HepG2 (cell line): ENCODE data around the gene USP19. TPM values are rescaled to one million over a fixed set of nuclear protein-coding genes. Genes with fewer than 3 reads are reported as not detected.
A peak's percentile ranks its signal among the peaks of the same experiment; 100 is the strongest.

ENCODE experiments used
- CCAR2 ChIP-seq: fragments of 200-400 bp; formaldehyde crosslinking; optimal IDR thresholded peaks from 2 replicates; pipeline ENCODE3; 2018; ENCODE audit warnings: low read depth, mild to moderate bottlenecking, low read length, moderate library complexity
- EP300 ChIP-seq, 3 experiments: sonication (generic) in 1 of 3; formaldehyde crosslinking in 1 of 3; IDR thresholded peaks; 2 replicates each; pipeline versions ENCODE4 v1.5.1 to v1.6.1; 2011 to 2020; ENCODE audit warnings: low read depth in 2 of 3, low read length in 2 of 3, borderline replicate concordance in 1 of 3, improper control_type of control experiment in 1 of 3, mild to moderate bottlenecking in 1 of 3, missing genetic modification reagents in 1 of 3, moderate library complexity in 1 of 3
- FOXA3 ChIP-seq: IDR thresholded peaks from 2 replicates; pipeline ENCODE4 v1.6.1; 2016; ENCODE audit warnings: missing genetic modification reagents, missing compliant biosample characterization
- GABPB1 ChIP-seq: IDR thresholded peaks from 2 replicates; pipeline ENCODE4 v1.6.1; 2016; ENCODE audit warnings: mild to moderate bottlenecking, missing genetic modification reagents, moderate library complexity, missing compliant biosample characterization
- HNRNPLL ChIP-seq: fragments of 200-400 bp; formaldehyde crosslinking; IDR thresholded peaks from 2 replicates; pipeline ENCODE4 v1.6.1; 2017; ENCODE audit warnings: mild to moderate bottlenecking, low read depth, low read length; ENCODE audit not compliant: poor library complexity, severe bottlenecking
- MED13 ChIP-seq: sonication (generic); formaldehyde crosslinking; IDR thresholded peaks from 2 replicates; pipeline ENCODE4 v1.5.0; 2020; ENCODE audit warnings: missing genetic modification reagents
- NFE2L2 ChIP-seq: fragments of 150-350 bp; IDR thresholded peaks from 2 replicates; pipeline ENCODE4 v1.6.1; 2014; ENCODE audit warnings: low read length
- NR3C1 ChIP-seq: sonication (generic); formaldehyde crosslinking; IDR thresholded peaks from 2 replicates; pipeline ENCODE4 v1.4.0; 2020; ENCODE audit warnings: missing genetic modification reagents
- PRPF4 ChIP-seq: fragments of 200-400 bp; formaldehyde crosslinking; IDR thresholded peaks from 2 replicates; pipeline ENCODE4 v1.6.1; 2016; ENCODE audit warnings: low read length, low read depth; ENCODE audit not compliant: poor library complexity, severe bottlenecking
- PTBP1 ChIP-seq: fragments of 200-400 bp; formaldehyde crosslinking; IDR thresholded peaks from 2 replicates; pipeline ENCODE4 v1.6.1; 2018; ENCODE audit warnings: low read length, low read depth; ENCODE audit not compliant: poor library complexity, severe bottlenecking
- RELA ChIP-seq: sonication (generic); formaldehyde crosslinking; IDR thresholded peaks from 2 replicates; pipeline ENCODE4 v1.4.0; 2020; ENCODE audit warnings: missing genetic modification reagents
- SALL2 ChIP-seq: sonication (generic); formaldehyde crosslinking; IDR thresholded peaks from 2 replicates; pipeline ENCODE4 v1.8.1; 2023; ENCODE audit warnings: mild to moderate bottlenecking, missing genetic modification reagents, inconsistent platforms
- SMC3 ChIP-seq: IDR thresholded peaks from 2 replicates; pipeline ENCODE4 v1.6.1; 2011; ENCODE audit warnings: low read length, improper control_type of control experiment
- TCF12 ChIP-seq, 2 experiments: fragments of 450-650 bp in 1 of 2; sonication (generic) in 1 of 2; formaldehyde crosslinking in 1 of 2; IDR thresholded peaks; 2 replicates each; pipeline versions ENCODE4 v1.6.1 to v1.8.0; 2017 to 2022; ENCODE audit warnings: antibody characterized with exemption in 1 of 2, mild to moderate bottlenecking in 1 of 2, missing genetic modification reagents in 1 of 2, moderate library complexity in 1 of 2
- ZFP36L2 ChIP-seq: sonication (generic); formaldehyde crosslinking; IDR thresholded peaks from 2 replicates; pipeline ENCODE4 v1.4.0; 2020; ENCODE audit warnings: missing genetic modification reagents
- ZNF24 ChIP-seq: fragments of 450-650 bp; IDR thresholded peaks from 2 replicates; pipeline ENCODE4 v1.6.1; 2017; ENCODE audit warnings: antibody characterized with exemption, mild to moderate bottlenecking
- ZNF468 ChIP-seq: sonication (generic); formaldehyde crosslinking; IDR thresholded peaks from 2 replicates; pipeline ENCODE4 v1.8.0; 2022; ENCODE audit warnings: mild to moderate bottlenecking, moderate library complexity, missing genetic modification reagents
- ZNF530 ChIP-seq: sonication (generic); formaldehyde crosslinking; IDR thresholded peaks from 2 replicates; pipeline ENCODE4 v1.5.0; 2020; ENCODE audit warnings: low read depth, mild to moderate bottlenecking, missing genetic modification reagents
- ZNF589 ChIP-seq: sonication (generic); formaldehyde crosslinking; conservative IDR thresholded peaks from 2 replicates; pipeline ENCODE4 v1.8.0; 2022; ENCODE audit warnings: mild to moderate bottlenecking, moderate library complexity, missing genetic modification reagents
- ZNF614 ChIP-seq: IDR thresholded peaks from 2 replicates; pipeline ENCODE4 v1.6.1; 2018; ENCODE audit warnings: missing biosample characterization, missing genetic modification reagents, inconsistent platforms, borderline replicate concordance
- polyA plus RNA-seq, 8 experiments: library from polyadenylated mRNA; depleted of rRNA in 3 of 8; stranded (reverse) in 7 of 8; unstranded in 1 of 8; fragments of >200 nt; fragmentation: Illumina TruSeq in 4 of 8; extraction: Trizol in 4 of 8; gene quantifications; 2 replicates each; pipeline versions ENCODE4 v1.2.1 to v1.2.3, GENCODE V29; 2011 to 2016; ENCODE audit warnings: low read depth in 4 of 8, missing spikeins in 1 of 8, mixed read lengths in 1 of 8; ENCODE audit not compliant: insufficient read depth in 1 of 8
- total RNA-seq, 5 experiments: library from RNA; depleted of rRNA; stranded (reverse); fragments of >200 nt; fragmentation: Illumina TruSeq; extraction: Trizol; gene quantifications; 2 replicates each; pipeline ENCODE4 v1.2.3, GENCODE V29; 2016; ENCODE audit warnings: low read depth in 1 of 5
- TF ChIP-seq, protein P1 (sequence below): sonication (generic); formaldehyde crosslinking; IDR thresholded peaks from 2 replicates; pipeline ENCODE4 v1.5.0; 2020; ENCODE audit warnings: mild to moderate bottlenecking, missing genetic modification reagents, borderline replicate concordance
- TF ChIP-seq, protein P2 (sequence below): IDR thresholded peaks from 2 replicates; pipeline ENCODE4 v1.6.1; 2018; ENCODE audit warnings: missing genetic modification reagents
- TF ChIP-seq, protein P3 (sequence below): sonication (generic); formaldehyde crosslinking; IDR thresholded peaks from 2 replicates; pipeline ENCODE4 v1.8.1; 2023; ENCODE audit warnings: mild to moderate bottlenecking, missing genetic modification reagents, borderline replicate concordance
- TF ChIP-seq, protein P4 (sequence below): sonication (generic); formaldehyde crosslinking; IDR thresholded peaks from 2 replicates; pipeline ENCODE4 v1.4.0; 2020; ENCODE audit warnings: missing genetic modification reagents

The USP19 gene
- total and polyA plus RNA-seq, 2 of the 13 experiments (the other 11 are each of a cell fraction or from before 2014, with no cell fraction given): 28.3 to 31.7 TPM

DNA sequence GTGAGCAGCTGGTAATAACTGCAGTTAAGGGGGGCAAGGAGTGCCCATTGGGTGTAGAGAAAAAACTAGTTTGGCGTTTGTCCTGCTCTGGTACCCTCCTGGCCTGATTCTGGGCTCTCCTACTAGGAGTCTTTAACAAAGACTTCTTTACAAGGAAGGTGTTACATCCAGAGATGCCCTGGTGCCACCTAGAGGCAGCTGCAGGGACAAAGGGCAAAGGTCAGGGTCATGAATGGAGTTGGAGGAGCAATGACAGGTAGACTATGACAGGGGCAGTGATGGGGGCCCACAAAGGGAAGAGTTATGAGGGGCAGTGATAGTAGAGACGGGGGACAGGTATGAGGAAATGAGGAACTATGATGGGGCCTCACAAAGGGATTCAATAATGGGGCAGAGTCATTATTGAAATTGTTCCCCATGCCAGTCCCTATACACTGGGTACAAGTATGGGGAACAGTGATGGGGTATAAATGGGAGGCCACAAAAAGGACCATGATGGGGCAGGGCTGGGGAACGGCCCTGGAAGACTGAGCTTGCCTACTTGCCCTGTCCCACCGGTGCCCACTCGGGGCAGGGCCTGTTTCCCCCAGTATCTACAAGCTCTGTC is 37.6 kb upstream of the USP19 start (continued):
- TF ChIP-seq, protein P1, sequence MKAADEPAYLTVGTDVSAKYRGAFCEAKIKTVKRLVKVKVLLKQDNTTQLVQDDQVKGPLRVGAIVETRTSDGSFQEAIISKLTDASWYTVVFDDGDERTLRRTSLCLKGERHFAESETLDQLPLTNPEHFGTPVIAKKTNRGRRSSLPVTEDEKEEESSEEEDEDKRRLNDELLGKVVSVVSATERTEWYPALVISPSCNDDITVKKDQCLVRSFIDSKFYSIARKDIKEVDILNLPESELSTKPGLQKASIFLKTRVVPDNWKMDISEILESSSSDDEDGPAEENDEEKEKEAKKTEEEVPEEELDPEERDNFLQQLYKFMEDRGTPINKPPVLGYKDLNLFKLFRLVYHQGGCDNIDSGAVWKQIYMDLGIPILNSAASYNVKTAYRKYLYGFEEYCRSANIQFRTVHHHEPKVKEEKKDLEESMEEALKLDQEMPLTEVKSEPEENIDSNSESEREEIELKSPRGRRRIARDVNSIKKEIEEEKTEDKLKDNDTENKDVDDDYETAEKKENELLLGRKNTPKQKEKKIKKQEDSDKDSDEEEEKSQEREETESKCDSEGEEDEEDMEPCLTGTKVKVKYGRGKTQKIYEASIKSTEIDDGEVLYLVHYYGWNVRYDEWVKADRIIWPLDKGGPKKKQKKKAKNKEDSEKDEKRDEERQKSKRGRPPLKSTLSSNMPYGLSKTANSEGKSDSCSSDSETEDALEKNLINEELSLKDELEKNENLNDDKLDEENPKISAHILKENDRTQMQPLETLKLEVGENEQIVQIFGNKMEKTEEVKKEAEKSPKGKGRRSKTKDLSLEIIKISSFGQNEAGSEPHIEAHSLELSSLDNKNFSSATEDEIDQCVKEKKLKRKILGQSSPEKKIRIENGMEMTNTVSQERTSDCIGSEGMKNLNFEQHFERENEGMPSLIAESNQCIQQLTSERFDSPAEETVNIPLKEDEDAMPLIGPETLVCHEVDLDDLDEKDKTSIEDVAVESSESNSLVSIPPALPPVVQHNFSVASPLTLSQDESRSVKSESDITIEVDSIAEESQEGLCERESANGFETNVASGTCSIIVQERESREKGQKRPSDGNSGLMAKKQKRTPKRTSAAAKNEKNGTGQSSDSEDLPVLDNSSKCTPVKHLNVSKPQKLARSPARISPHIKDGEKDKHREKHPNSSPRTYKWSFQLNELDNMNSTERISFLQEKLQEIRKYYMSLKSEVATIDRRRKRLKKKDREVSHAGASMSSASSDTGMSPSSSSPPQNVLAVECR (CRISPR knock-in tag): peak; percentile 41; the same call in 1 of the 2 replicates
- TF ChIP-seq RELA (no peak), ZFP36L2 (no peak), SMC3 (peak; percentile 45; the same call in 1 of the 2 replicates), EP300 (IDR thresholded peaks at IDR 0.05; ENCODE audit: low read depth in 2 of 2, low read length in 2 of 2) (peak in 1 of 2 experiments; percentile 27; a peak in 1 of 4 replicates), EP300 (CRISPR knock-in tag; IDR thresholded peaks at IDR 0.05; ENCODE audit: borderline replicate concordance) (no peak), ZNF614 (CRISPR knock-in tag) (no peak), MED13 (no peak), TCF12 (IDR thresholded peaks at IDR 0.05) (no peak), TCF12 (CRISPR knock-in tag; IDR thresholded peaks at IDR 0.05) (no peak), NFE2L2 (no peak), ZNF589 (no peak), SALL2 (CRISPR knock-in tag) (no peak), CCAR2 (peak; percentile 82), PTBP1 (no peak), NR3C1 (CRISPR knock-in tag) (no peak), ZNF24 (no peak), ZNF530 (CRISPR knock-in tag) (no peak), ZNF468 (CRISPR knock-in tag) (no peak), FOXA3 (CRISPR knock-in tag) (0 out of 2 replicates have a peak, but pooled peaks have one; percentile 30), HNRNPLL (no peak), PRPF4 (no peak), GABPB1 (peak; percentile 22; the same call in 1 of the 2 replicates)
- TF ChIP-seq, protein P2, sequence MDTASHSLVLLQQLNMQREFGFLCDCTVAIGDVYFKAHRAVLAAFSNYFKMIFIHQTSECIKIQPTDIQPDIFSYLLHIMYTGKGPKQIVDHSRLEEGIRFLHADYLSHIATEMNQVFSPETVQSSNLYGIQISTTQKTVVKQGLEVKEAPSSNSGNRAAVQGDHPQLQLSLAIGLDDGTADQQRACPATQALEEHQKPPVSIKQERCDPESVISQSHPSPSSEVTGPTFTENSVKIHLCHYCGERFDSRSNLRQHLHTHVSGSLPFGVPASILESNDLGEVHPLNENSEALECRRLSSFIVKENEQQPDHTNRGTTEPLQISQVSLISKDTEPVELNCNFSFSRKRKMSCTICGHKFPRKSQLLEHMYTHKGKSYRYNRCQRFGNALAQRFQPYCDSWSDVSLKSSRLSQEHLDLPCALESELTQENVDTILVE (CRISPR knock-in tag): 0 out of 2 replicates have a peak, but pooled peaks have one; percentile 37
- TF ChIP-seq, protein P3, sequence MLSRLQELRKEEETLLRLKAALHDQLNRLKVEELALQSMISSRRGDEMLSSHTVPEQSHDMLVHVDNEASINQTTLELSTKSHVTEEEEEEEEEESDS (CRISPR knock-in tag): no peak
- TF ChIP-seq, protein P4, sequence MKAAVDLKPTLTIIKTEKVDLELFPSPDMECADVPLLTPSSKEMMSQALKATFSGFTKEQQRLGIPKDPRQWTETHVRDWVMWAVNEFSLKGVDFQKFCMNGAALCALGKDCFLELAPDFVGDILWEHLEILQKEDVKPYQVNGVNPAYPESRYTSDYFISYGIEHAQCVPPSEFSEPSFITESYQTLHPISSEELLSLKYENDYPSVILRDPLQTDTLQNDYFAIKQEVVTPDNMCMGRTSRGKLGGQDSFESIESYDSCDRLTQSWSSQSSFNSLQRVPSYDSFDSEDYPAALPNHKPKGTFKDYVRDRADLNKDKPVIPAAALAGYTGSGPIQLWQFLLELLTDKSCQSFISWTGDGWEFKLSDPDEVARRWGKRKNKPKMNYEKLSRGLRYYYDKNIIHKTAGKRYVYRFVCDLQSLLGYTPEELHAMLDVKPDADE: no peak
